ENCODE data around the gene FRMD4B.

FRMD4B gene

GRCh38 chr3:69364354-69364753, 21.5 kb downstream of the FRMD4B start:
- DNase-seq (ENCODE audit: low read depth in 1 of 2, low spot score in 1 of 2) = no peak

DNA sequence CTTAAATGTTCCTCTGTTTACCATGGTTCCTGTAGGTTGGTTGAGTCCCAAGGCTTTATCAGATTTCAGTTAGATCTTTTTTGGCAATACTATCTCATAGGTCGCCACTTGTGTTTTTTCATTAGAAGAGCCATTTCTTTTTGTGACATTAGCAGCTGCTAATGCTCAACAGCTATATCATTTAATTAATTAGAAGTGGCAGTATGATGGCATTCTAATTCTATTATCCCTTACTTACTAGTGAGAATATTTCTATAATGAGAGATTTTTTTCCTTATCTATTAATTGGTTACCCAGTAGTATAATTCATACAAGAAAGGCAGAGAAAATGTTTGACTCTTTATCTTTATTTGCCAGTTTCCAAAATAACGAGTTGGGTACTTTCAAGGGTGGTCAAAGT, 25.2 kb downstream of the FRMD4B start:
- no peak for DNase-seq (ENCODE audit: low read depth in 1 of 2, low spot score in 1 of 2)

GRCh38 chr3:69359916-69360315, 26.0 kb downstream of the FRMD4B start:
- DNase-seq (ENCODE audit: low read depth in 1 of 2, low spot score in 1 of 2) = no peak

GRCh38 chr3:69359339-69359893, 26.5 kb downstream of the FRMD4B start:
- no peak for DNase-seq (ENCODE audit: low read depth in 1 of 2, low spot score in 1 of 2)

GRCh38 chr3:69357196-69357595, 28.7 kb downstream of the FRMD4B start:
- DNase-seq (ENCODE audit: low read depth in 1 of 2, low spot score in 1 of 2) = no peak

DNA sequence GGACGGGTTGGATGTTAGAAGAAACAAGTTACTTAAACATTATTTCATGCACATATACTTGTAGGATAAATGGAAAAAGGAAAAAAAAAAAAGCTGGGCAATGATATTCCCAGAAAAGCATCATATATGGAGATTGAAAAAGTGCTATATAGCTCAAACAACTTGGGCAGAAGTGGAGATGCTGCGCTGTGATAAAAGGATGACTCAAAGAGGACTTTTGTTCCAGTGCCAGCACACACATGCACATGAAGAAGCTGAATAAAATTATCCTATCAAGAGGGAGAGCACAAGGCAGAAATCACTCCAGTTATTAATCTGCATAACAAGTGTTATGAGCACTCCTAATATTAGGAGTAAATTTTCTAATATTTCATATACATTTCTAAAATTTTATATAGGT, 30.9 kb downstream of the FRMD4B start:
- no peak for DNase-seq (ENCODE audit: low read depth in 1 of 2, low spot score in 1 of 2)

DNA sequence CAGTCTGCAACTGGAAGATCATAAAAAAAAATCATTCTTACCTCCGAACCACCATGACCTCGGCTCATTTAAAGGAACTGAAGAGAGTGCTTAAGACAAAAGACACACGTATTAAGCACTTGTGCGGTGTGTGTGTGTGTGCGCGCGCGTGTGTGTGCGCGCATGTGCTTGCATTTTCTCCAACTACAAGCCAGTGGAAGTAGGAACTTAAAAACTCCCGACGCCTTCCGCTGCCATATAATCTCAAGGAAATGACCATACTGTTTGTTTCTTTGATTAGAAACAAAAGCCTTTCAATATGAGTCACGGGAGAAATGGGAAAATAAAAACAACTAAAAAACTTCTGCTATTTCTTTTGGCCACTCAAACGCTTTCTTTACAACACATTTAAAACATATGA, 32.4 kb downstream of the FRMD4B start:
- no peak for DNase-seq (ENCODE audit: low read depth in 1 of 2, low spot score in 1 of 2)

- DNase-seq (ENCODE audit: low read depth in 1 of 2, low spot score in 1 of 2) = no peak
These were observed 32.8 kb downstream of the FRMD4B start for GRCh38 chr3:69353088-69353478.

- DNase-seq (ENCODE audit: low read depth in 1 of 2, low spot score in 1 of 2) = no peak
These were observed 33.4 kb downstream of the FRMD4B start for GRCh38 chr3:69352305-69353087.

DNA sequence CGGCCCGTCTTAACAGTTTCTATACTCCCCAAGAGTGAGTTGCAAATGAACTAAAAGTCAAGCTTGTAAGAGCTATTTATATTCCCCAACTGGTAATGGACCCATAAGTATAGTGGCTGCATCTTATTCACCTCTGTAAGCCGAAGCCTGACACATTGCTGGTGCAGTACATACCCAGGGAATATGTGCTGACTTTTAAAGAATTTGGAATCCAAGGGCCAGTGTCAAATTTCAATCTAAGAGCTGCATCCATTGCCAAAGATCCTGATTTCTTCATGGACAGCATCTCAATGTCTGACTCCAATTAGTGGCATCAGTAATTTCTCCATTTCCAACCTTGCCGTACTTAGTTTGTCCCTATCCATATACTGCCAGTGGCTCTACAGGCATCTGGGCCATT, 42.0 kb downstream of the FRMD4B start:
- DNase-seq (ENCODE audit: low read depth in 1 of 2, low spot score in 1 of 2) = no peak

DNA sequence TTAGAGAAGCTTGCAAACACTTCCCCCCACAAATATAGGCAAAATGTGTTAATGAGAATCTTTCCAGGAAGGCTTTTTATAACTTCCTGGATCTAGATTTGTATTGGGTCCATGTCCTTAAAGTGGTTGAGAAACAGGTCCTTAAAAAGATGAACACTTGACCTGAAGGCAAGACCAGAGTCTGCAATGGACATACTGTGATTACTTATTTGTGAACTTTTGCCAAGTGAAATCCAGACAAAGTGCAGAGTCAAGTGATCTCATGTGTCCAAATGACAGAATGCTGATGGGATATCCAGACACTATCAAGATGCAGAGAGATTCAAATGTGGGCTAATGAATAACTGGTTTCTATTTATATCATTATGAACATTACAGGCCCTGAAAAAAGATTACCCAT, 43.8 kb downstream of the FRMD4B start:
- DNase-seq (ENCODE audit: low read depth in 1 of 2, low spot score in 1 of 2) = no peak

DNA sequence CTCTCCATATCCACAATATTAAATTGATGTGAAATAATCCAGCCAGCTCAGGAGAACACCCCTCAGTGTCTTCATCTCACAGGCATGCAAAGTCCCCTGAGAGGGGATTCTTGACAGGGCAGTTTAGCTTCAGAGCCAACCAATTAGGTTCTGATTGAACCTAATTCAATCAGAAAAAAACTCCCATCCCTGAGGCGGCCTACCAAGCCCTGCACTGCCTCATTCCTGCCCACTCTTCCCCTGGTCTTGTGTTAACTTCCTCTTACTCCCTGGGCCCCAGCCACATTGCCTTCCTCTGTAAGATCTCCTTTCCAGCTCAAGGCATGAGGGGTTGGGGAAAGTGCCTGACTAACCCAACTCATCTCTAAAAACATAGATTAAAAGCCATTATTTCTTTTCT, 46.1 kb downstream of the FRMD4B start:
- DNase-seq (ENCODE audit: low read depth in 1 of 2, low spot score in 1 of 2) = no peak

- DNase-seq (ENCODE audit: low read depth in 1 of 2, low spot score in 1 of 2) = no peak
These were observed 47.0 kb downstream of the FRMD4B start for GRCh38 chr3:69338911-69339310.

DNA sequence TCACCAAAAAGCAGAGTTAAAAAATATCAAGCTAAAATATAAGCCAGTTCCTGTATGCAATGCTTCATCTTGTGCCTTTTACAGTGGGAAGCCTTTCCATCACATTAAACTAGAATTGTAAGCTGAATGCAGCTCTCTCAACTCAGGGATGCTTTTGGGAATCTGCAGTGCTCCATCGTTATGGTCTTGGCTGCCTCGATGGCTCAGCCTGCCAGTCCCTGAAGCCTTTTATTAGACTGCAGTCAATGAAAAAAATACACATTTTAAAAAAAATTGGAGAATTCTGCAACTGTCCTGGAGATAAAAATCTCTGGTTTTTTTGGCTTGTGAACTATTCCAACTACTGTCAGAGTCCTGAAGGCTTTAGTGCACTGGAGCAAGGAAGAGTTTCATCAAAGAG, 53.0 kb downstream of the FRMD4B start:
- DNase-seq (ENCODE audit: low read depth in 1 of 2, low spot score in 1 of 2) = no peak

DNA sequence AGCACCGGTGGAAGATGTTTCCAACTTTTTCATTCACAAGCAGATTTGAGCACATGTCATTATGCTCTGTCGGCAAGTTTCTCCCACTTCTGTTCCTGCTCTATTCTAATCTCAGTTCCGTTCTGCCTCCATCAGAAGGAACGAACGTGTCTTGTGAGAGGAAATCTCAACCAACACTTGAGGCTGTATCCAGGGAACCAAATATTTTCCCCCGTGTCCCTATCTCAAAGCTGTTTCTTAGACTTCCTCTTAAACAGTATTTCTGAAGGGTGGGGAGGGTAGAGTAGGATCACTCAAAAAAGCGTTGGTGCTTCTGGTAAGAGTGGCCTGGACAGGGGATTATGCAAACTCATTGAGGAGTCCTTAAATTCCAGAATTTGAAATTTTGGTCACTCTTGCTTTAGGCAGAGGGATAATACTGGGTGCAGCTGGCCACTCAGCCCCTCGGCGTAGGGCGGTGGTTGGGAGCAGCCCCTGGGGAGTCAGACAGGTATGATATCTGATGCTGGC, 54.9 kb downstream of the FRMD4B start:
- DNase-seq (ENCODE audit: low read depth in 1 of 2, low spot score in 1 of 2) = no peak

GRCh38 chr3:69329892-69330291, 56.0 kb downstream of the FRMD4B start:
- no peak for DNase-seq (ENCODE audit: low read depth in 1 of 2, low spot score in 1 of 2)

GRCh38 chr3:69328963-69329302, 57.0 kb downstream of the FRMD4B start:
- DNase-seq (ENCODE audit: low read depth in 1 of 2, low spot score in 1 of 2) = no peak

GRCh38 chr3:69328103-69328962, 57.6 kb downstream of the FRMD4B start:
- DNase-seq (ENCODE audit: low read depth in 1 of 2, low spot score in 1 of 2) = no peak

DNA sequence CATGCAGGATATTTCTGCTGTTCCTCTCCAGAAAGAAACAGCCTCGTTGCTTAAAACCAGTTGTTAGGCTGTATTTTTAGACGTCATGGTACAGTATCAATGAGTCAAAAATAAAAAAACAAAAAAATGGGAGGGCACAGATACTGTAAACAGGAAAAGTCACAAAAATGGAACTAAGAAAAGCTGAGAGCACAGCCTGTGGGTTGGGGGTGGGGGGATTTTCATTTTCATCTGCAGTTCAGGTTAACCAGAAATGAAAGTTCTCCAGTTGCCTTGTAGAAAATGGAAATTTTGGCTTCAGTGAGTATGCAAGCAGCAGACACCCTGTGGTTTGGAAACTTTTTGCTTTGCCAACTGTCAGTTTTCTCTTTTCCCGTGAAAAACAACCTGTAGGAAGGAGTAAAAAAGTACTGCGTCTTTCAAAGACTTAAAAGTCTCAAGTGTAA, 59.0 kb downstream of the FRMD4B start:
- DNase-seq (ENCODE audit: low read depth in 1 of 2, low spot score in 1 of 2) = peak in 1 of 2 donors; percentile 19

GRCh38 chr3:69325151-69325550, 60.7 kb downstream of the FRMD4B start:
- DNase-seq (ENCODE audit: low read depth in 1 of 2, low spot score in 1 of 2) = no peak

DNA sequence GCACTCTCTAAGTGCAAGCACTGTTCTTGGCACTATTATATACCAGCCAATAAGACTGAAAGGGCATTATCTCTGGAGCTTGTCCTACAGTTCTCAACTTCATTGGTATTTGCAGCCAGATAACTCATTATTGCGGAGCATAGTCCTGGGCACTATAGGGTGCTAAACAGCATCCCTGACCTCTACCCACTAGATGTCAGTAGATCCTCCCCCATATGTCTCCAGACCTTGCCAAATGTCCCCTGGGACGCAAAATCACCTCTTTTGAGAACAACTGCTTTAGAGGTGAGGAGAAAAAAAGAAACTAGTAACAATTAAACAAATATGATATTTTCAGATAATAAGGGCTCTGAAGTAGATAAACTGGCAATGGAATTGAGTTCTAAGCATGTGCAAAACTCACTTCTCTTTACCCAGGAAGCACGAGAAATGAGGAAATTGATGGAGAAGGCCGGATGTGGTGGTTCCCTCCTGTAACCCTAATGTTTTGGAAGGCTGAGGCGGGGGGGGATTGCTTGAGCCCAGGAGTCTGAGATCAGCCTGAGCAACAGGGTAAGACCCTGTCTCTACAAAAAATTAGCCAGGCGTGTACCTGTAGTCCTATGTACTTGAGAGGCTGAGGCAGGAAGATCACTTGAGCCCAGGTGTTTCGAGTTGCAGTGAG, 61.4 kb downstream of the FRMD4B start:
- DNase-seq (ENCODE audit: low read depth in 1 of 2, low spot score in 1 of 2) = no peak

Measured in stimulated activated CD4-positive, alpha-beta T cell treated with anti-CD3 and anti-CD28 coated beads, Interleukin-15, amount 100 ng/mL, for 1 hour (primary cell).